ENCODE measurements around the gene ZNF469. TPM values are rescaled to one million over a fixed set of nuclear protein-coding genes. Genes with fewer than 3 reads are reported as not detected.

The ZNF469 gene
- total and polyA plus RNA-seq, 4 donors = 0.04 to 0.50 (median 0.36) TPM

DNA sequence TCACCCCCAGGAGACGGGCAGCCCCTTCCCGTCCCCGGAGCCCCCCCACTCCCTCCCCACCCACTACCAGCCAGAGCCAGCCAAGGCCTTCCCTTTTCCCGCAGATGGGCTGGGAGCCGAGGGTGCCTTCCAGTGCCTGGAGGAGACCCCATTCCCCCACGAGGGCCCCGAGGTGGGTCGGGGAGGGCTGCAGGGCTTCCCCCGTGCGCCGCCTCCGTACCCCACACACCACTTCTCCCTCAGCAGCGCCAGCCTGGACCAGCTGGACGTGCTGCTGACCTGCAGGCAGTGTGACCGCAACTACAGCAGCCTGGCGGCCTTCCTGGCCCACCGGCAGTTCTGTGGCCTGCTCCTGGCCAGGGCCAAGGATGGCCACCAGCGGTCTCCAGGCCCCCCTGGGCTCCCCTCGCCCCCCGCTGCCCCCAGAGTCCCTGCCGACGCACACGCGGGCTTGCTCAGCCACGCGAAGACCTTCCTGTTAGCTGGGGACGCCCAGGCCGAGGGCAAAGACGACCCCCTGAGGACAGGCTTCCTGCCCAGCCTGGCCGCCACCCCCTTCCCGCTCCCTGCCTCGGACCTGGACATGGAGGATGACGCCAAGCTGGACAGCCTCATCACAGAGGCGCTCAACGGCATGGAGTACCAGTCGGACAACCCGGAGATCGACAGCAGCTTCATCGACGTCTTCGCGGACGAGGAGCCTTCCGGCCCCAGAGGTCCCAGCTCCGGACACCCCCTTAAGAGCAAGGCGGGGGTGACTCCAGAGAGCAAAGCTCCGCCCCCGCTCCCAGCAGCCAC lies 46.8 kb downstream of the ZNF469 start:
- WGBS = 75% methylated on average over 48 of the region's 48 CpGs
- Histone ChIP-seq H3K4me1 (ENCODE audit: control insufficient read depth in 4 of 4, insufficient read depth in 4 of 4, low read length in 3 of 4) (peaks cover 0 to 3% (median under 1%) of the 10 kb centered on the region in 4 donors), H3K27ac (ENCODE audit: low read depth in 1 of 2, low read length in 2 of 2) (peak overlapping the region in 1 of 2 donors; percentile 20), H3K9ac (ENCODE audit: low read depth in 1 of 2, low read length in 2 of 2) (no peak overlapping the region), H3K27me3 (ENCODE audit: control insufficient read depth in 4 of 4, insufficient read depth in 4 of 4, low read length in 3 of 4) (peaks cover 0 to 9% (median 0%) of the 10 kb centered on the region in 4 donors), H3K9me3 (ENCODE audit: control insufficient read depth in 4 of 4, low read length in 3 of 4) (no peaks in the 10 kb centered on the region), H3K4me3 (ENCODE audit: low read depth in 1 of 3, low read length in 3 of 3) (peak overlapping the region in 1 of 3 donors; percentile 49), H3K36me3 (ENCODE audit: control insufficient read depth in 4 of 4, insufficient read depth in 3 of 4, low read depth in 1 of 4, low read length in 3 of 4) (no peaks in the 10 kb centered on the region)
- TF ChIP-seq YY1 (IDR thresholded peaks at IDR 0.05) (no peak), TAF1 (conservative IDR thresholded peaks at IDR 0.05) (no peak), NR2F2 (IDR thresholded peaks at IDR 0.05) (no peak), FOXA1 (IDR thresholded peaks at IDR 0.05) (no peak), FOXA2 (IDR thresholded peaks at IDR 0.05) (no peak), EGR1 (IDR thresholded peaks at IDR 0.05; ENCODE audit: low read depth in 2 of 2) (no peak), SP1 (IDR thresholded peaks at IDR 0.05) (no peak), JUND (IDR thresholded peaks at IDR 0.05) (no peak), HNF4A (conservative IDR thresholded peaks at IDR 0.05) (no peak), RXRA (IDR thresholded peaks at IDR 0.05) (no peak), GABPA (IDR thresholded peaks at IDR 0.05 in 1 of 2, conservative IDR thresholded peaks at IDR 0.05 in 1 of 2) (no peak), HNF4G (IDR thresholded peaks at IDR 0.05) (no peak), RAD21 (IDR thresholded peaks at IDR 0.05) (no peak)
- TF ChIP-seq, protein P1, sequence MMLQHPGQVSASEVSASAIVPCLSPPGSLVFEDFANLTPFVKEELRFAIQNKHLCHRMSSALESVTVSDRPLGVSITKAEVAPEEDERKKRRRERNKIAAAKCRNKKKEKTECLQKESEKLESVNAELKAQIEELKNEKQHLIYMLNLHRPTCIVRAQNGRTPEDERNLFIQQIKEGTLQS (IDR thresholded peaks at IDR 0.05) = no peak
- TF ChIP-seq, protein P2, sequence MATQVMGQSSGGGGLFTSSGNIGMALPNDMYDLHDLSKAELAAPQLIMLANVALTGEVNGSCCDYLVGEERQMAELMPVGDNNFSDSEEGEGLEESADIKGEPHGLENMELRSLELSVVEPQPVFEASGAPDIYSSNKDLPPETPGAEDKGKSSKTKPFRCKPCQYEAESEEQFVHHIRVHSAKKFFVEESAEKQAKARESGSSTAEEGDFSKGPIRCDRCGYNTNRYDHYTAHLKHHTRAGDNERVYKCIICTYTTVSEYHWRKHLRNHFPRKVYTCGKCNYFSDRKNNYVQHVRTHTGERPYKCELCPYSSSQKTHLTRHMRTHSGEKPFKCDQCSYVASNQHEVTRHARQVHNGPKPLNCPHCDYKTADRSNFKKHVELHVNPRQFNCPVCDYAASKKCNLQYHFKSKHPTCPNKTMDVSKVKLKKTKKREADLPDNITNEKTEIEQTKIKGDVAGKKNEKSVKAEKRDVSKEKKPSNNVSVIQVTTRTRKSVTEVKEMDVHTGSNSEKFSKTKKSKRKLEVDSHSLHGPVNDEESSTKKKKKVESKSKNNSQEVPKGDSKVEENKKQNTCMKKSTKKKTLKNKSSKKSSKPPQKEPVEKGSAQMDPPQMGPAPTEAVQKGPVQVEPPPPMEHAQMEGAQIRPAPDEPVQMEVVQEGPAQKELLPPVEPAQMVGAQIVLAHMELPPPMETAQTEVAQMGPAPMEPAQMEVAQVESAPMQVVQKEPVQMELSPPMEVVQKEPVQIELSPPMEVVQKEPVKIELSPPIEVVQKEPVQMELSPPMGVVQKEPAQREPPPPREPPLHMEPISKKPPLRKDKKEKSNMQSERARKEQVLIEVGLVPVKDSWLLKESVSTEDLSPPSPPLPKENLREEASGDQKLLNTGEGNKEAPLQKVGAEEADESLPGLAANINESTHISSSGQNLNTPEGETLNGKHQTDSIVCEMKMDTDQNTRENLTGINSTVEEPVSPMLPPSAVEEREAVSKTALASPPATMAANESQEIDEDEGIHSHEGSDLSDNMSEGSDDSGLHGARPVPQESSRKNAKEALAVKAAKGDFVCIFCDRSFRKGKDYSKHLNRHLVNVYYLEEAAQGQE (IDR thresholded peaks at IDR 0.05) = no peak
- no peak for DNase-seq (ENCODE audit: low spot score)

DNA sequence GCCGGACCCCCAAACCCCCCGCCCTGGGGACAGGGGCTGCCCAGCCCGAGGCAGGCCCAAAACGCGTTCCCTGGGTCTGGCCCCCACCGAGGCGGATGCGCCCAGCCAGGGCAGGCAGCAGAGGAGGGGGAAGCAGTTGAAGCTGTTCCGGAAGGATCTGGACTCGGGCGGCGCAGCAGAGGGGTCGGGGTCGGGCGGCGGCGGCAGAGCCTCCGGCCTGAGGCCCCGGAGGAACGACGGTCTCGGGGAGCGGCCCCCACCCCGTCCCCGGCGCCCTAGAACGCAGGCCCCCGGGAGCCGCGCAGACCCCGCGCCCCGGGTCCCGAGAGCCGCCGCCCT lies 47.4 kb downstream of the ZNF469 start:
- TF ChIP-seq, protein P3, sequence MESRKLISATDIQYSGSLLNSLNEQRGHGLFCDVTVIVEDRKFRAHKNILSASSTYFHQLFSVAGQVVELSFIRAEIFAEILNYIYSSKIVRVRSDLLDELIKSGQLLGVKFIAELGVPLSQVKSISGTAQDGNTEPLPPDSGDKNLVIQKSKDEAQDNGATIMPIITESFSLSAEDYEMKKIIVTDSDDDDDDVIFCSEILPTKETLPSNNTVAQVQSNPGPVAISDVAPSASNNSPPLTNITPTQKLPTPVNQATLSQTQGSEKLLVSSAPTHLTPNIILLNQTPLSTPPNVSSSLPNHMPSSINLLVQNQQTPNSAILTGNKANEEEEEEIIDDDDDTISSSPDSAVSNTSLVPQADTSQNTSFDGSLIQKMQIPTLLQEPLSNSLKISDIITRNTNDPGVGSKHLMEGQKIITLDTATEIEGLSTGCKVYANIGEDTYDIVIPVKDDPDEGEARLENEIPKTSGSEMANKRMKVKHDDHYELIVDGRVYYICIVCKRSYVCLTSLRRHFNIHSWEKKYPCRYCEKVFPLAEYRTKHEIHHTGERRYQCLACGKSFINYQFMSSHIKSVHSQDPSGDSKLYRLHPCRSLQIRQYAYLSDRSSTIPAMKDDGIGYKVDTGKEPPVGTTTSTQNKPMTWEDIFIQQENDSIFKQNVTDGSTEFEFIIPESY (IDR thresholded peaks at IDR 0.05) = no peak
- TF ChIP-seq JUND (IDR thresholded peaks at IDR 0.05) (no peak), SP1 (IDR thresholded peaks at IDR 0.05) (no peak), YY1 (IDR thresholded peaks at IDR 0.05) (no peak), EGR1 (IDR thresholded peaks at IDR 0.05; ENCODE audit: low read depth in 2 of 2) (no peak), RAD21 (IDR thresholded peaks at IDR 0.05) (no peak)
- peaks cover 0 to 3% (median under 1%) of the 10 kb centered on the region in 4 donors for H3K4me1 ChIP-seq (ENCODE audit: control insufficient read depth in 4 of 4, insufficient read depth in 4 of 4, low read length in 3 of 4)
- WGBS = 10% methylated on average over 36 of the region's 36 CpGs
- H3K36me3 ChIP-seq (ENCODE audit: control insufficient read depth in 4 of 4, insufficient read depth in 3 of 4, low read depth in 1 of 4, low read length in 3 of 4) = no peaks in the 10 kb centered on the region
- peaks cover 0 to 9% (median 0%) of the 10 kb centered on the region in 4 donors for H3K27me3 ChIP-seq (ENCODE audit: control insufficient read depth in 4 of 4, insufficient read depth in 4 of 4, low read length in 3 of 4)
- no peak for DNase-seq (ENCODE audit: low spot score)
- H3K27ac ChIP-seq (ENCODE audit: low read depth in 1 of 2, low read length in 2 of 2) = peak overlapping the region in 1 of 2 donors; percentile 20
- peak overlapping the region in 1 of 3 donors; percentile 49 for H3K4me3 ChIP-seq (ENCODE audit: low read depth in 1 of 3, low read length in 3 of 3)
- no peaks in the 10 kb centered on the region for H3K9me3 ChIP-seq (ENCODE audit: control insufficient read depth in 4 of 4, low read length in 3 of 4)
- peak overlapping the region in 1 of 2 donors; percentile 16 for H3K9ac ChIP-seq (ENCODE audit: low read depth in 1 of 2, low read length in 2 of 2)
